HG03135 (cell line): Measurements from ENCODE around the gene CMTR2.
"Not testable (repeated sequence)": the region's sequence is repeated elsewhere in the genome, so short reads cannot be mapped to it uniquely, and the experiment has no call there.

ENCODE experiments used
- ATAC-seq: cut with Tn5 transposase; IDR thresholded peaks from one replicate; pipeline ENCODE4 v1.9.1; 2021; ENCODE audit warnings: mild to moderate bottlenecking, moderate library complexity; ENCODE audit not compliant: unreplicated experiment

Gene CMTR2

GRCh38 chr16:71288890-71289731, at the start of gene CMTR2:
Gene CMTR2 (minus strand): TSS chr16:71289402. CDS start chr16:71285920, 3,482 bp downstream.
- ATAC-seq, result peak; percentile 90

GRCh38 chr16:71338632-71339031, 49.4 kb upstream of the CMTR2 start:
- no peak for ATAC-seq

- ATAC-seq, result no peak
Measured at GRCh38 chr16:71338193-71338592, 49.0 kb upstream of the CMTR2 start.

GRCh38 chr16:71337631-71338030, 48.4 kb upstream of the CMTR2 start:
- ATAC-seq, result no peak

GRCh38 chr16:71328151-71328550, 38.9 kb upstream of the CMTR2 start:
- ATAC-seq, result no peak

- ATAC-seq, result no peak
Measured at GRCh38 chr16:71327720-71328119, 38.5 kb upstream of the CMTR2 start.

GRCh38 chr16:71319999-71320398, 30.8 kb upstream of the CMTR2 start:
- ATAC-seq, result no peak

- ATAC-seq, result no peak
Measured at GRCh38 chr16:71315269-71315668, 26.1 kb upstream of the CMTR2 start.

GRCh38 chr16:71313591-71313990, 24.4 kb upstream of the CMTR2 start:
- not testable (repeated sequence) for ATAC-seq

- ATAC-seq, result no peak
Measured at GRCh38 chr16:71311553-71312158, 22.5 kb upstream of the CMTR2 start.

GRCh38 chr16:71303938-71304337, 14.7 kb upstream of the CMTR2 start:
- no peak for ATAC-seq

- ATAC-seq, result no peak
Measured at GRCh38 chr16:71297341-71297634, 8.1 kb upstream of the CMTR2 start.

- no peak for ATAC-seq
Measured at GRCh38 chr16:71296584-71297340, 7.6 kb upstream of the CMTR2 start.

GRCh38 chr16:71295950-71296349, 6.7 kb upstream of the CMTR2 start:
- no peak for ATAC-seq

- ATAC-seq, result no peak
Measured at GRCh38 chr16:71293919-71294318, 4.7 kb upstream of the CMTR2 start.

GRCh38 chr16:71292095-71292494, 2.9 kb upstream of the CMTR2 start:
- not testable (repeated sequence) for ATAC-seq

- ATAC-seq, result no peak
Measured at GRCh38 chr16:71289732-71290062, 495 bp upstream of the CMTR2 start.

GRCh38 chr16:71288570-71288889, 672 bp downstream of the CMTR2 start:
- no peak for ATAC-seq

- ATAC-seq, result no peak
Measured at GRCh38 chr16:71287911-71288310, 1.3 kb downstream of the CMTR2 start.

GRCh38 chr16:71287454-71287853, 1.7 kb downstream of the CMTR2 start:
- ATAC-seq, result no peak

- ATAC-seq, result no peak
Measured at GRCh38 chr16:71283612-71284011, 5.6 kb downstream of the CMTR2 start.

GRCh38 chr16:71282943-71283342, 6.3 kb downstream of the CMTR2 start:
- no peak for ATAC-seq
